Left ventricle myocardium inferior (tissue), 1 donor: ENCODE data around the gene DPYSL4. TPM values are rescaled to one million over a fixed set of nuclear protein-coding genes. Genes with fewer than 3 reads are reported as not detected.

Experiments used
- DNase-seq: peaks from one replicate; pipeline ENCODE4 v3.0.0-alpha.2; 2020
- H3K27ac ChIP-seq: fragments of 200-600 bp; replicated peaks from 2 replicates; pipeline ENCODE4 v1.8.0; 2021
- H3K27me3 ChIP-seq: fragments of 200-600 bp; 2 replicates; pipeline ENCODE4 v1.8.0; 2021; ENCODE audit warnings: low read depth
- H3K36me3 ChIP-seq: fragments of 200-600 bp; 2 replicates; pipeline ENCODE4 v1.8.0; 2021
- H3K4me1 ChIP-seq: fragments of 200-600 bp; 2 replicates; pipeline ENCODE4 v1.8.0; 2021
- H3K4me3 ChIP-seq: fragments of 200-600 bp; 2 replicates; pipeline ENCODE4 v1.8.0; 2021; ENCODE audit warnings: mild to moderate bottlenecking, moderate library complexity
- H3K9me3 ChIP-seq: fragments of 200-600 bp; replicated peaks from 2 replicates; pipeline ENCODE4 v1.8.0; 2021
- CTCF ChIP-seq: fragments of 200-600 bp; IDR thresholded peaks from 2 replicates; pipeline ENCODE4 v1.8.0; 2021; ENCODE audit warnings: antibody characterized with exemption, mild to moderate bottlenecking, borderline replicate concordance
- intact Hi-C: fragments of 100-400 bp; cut with micrococcal nuclease; formaldehyde crosslinking; loops from one replicate; pipeline ENCODE4 v1.11.0; 2022
- total RNA-seq: library from RNA; stranded (reverse); fragmentation: NEBNext Ultra II Directional; extraction: Animal tissue kit (Norgen Biotek cat#: 25700); gene quantifications from one replicate; pipeline ENCODE4 v1.2.1, GENCODE V29; 2021
- donor health status: DM: no; HTN: yes; CAD: no; lungs with severe emphysema.

Gene DPYSL4
- total RNA-seq, 1 donor from 2014 or later, result 42.8 TPM

GRCh38 chr10:132237871-132238270 lies 51.1 kb downstream of the DPYSL4 start:
- intact Hi-C loops, result no loop called here
- no peak for DNase-seq
- TF ChIP-seq CTCF, result no peak

GRCh38 chr10:132238371-132239125 lies 51.8 kb downstream of the DPYSL4 start:
- Histone ChIP-seq H3K36me3 (no peaks in the 10 kb centered on the region), H3K27ac (no peak overlapping the region), H3K4me3 (no peak overlapping the region), H3K9me3 (no peaks in the 10 kb centered on the region), H3K27me3 (no peaks in the 10 kb centered on the region), H3K4me1 (peaks cover 6% of the 10 kb centered on the region)
- intact Hi-C loops, result no loop called here
- no peak for TF ChIP-seq CTCF
- no peak for DNase-seq

More at GRCh38 chr10:132237871-132238270, 51.1 kb downstream of the DPYSL4 start:
- Histone ChIP-seq H3K27me3 (no peaks in the 10 kb centered on the region), H3K4me1 (peaks cover 6% of the 10 kb centered on the region), H3K36me3 (no peaks in the 10 kb centered on the region), H3K4me3 (no peak overlapping the region), H3K27ac (no peak overlapping the region), H3K9me3 (no peaks in the 10 kb centered on the region)

GRCh38 chr10:132239126-132240031 lies 52.6 kb downstream of the DPYSL4 start:
- no peak for DNase-seq
- no peak overlapping the region for H3K27ac ChIP-seq
- H3K4me3 ChIP-seq, result no peak overlapping the region
- no peaks in the 10 kb centered on the region for H3K36me3 ChIP-seq
- H3K9me3 ChIP-seq, result no peaks in the 10 kb centered on the region
- H3K4me1 ChIP-seq, result peaks cover 6% of the 10 kb centered on the region
- intact Hi-C loops, result no loop called here
- no peaks in the 10 kb centered on the region for H3K27me3 ChIP-seq
- TF ChIP-seq CTCF, result peak; percentile 21

- Histone ChIP-seq H3K4me1 (peaks cover 6% of the 10 kb centered on the region), H3K9me3 (no peaks in the 10 kb centered on the region), H3K36me3 (no peaks in the 10 kb centered on the region), H3K27ac (no peak overlapping the region), H3K4me3 (no peak overlapping the region), H3K27me3 (no peaks in the 10 kb centered on the region)
- intact Hi-C loops, result no loop called here
- TF ChIP-seq CTCF, result no peak
- no peak for DNase-seq
Observed at GRCh38 chr10:132240156-132240555, 53.4 kb downstream of the DPYSL4 start.

GRCh38 chr10:132240581-132240980 lies 53.8 kb downstream of the DPYSL4 start:
- no peaks in the 10 kb centered on the region for H3K27me3 ChIP-seq
- no peak for TF ChIP-seq CTCF
- H3K4me1 ChIP-seq, result peaks cover 6% of the 10 kb centered on the region
- no peak overlapping the region for H3K4me3 ChIP-seq
- intact Hi-C loops, result no loop called here
- no peaks in the 10 kb centered on the region for H3K36me3 ChIP-seq
- H3K27ac ChIP-seq, result no peak overlapping the region
- H3K9me3 ChIP-seq, result no peaks in the 10 kb centered on the region
- DNase-seq, result no peak
